ENCODE measurements around the gene TMEM178B.

TMEM178B gene

DNA sequence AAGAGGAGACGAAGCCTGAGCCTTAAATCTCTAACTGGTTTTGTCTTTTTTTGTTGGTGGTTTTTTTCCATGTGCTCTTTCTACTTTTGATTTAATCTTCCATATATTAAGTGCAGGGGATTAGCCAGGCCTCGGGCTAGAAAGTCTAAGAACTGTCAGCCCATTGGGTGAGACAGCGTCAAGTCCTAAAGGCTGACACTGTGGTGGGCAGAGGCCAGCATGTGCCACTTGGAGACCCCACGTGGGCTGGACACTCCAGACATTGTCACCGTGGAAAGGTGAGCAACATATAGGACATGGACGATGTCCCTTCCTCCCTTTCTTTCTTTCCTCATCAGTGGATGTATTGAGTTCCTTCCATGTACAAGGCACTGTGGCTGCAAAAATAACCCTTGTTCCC is 129.3 kb downstream of the TMEM178B start:
- TF ChIP-seq EZH2phosphoT487 (IDR thresholded peaks at IDR 0.05; ENCODE audit: borderline replicate concordance, low read length) = no peak
- TF ChIP-seq, protein P1, sequence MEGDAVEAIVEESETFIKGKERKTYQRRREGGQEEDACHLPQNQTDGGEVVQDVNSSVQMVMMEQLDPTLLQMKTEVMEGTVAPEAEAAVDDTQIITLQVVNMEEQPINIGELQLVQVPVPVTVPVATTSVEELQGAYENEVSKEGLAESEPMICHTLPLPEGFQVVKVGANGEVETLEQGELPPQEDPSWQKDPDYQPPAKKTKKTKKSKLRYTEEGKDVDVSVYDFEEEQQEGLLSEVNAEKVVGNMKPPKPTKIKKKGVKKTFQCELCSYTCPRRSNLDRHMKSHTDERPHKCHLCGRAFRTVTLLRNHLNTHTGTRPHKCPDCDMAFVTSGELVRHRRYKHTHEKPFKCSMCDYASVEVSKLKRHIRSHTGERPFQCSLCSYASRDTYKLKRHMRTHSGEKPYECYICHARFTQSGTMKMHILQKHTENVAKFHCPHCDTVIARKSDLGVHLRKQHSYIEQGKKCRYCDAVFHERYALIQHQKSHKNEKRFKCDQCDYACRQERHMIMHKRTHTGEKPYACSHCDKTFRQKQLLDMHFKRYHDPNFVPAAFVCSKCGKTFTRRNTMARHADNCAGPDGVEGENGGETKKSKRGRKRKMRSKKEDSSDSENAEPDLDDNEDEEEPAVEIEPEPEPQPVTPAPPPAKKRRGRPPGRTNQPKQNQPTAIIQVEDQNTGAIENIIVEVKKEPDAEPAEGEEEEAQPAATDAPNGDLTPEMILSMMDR (IDR thresholded peaks at IDR 0.05; ENCODE audit: low read depth, low read length, poor library complexity, severe bottlenecking) = no peak
- Histone ChIP-seq H3K27me3 (ENCODE audit: control insufficient read depth, low read length) (no peaks in the 10 kb centered on the region), H3K36me3 (ENCODE audit: control insufficient read depth, low read length) (no peaks in the 10 kb centered on the region), H3K9me2 (replicated peaks; ENCODE audit: control insufficient read depth, low read length) (no peaks in the 10 kb centered on the region), H4K20me1 (ENCODE audit: control insufficient read depth, insufficient read depth, low read depth, low read length) (no peaks in the 10 kb centered on the region), H3K27ac (ENCODE audit: low read depth, low read length) (no peak overlapping the region), H3K4me3 (ENCODE audit: low read length) (no peak overlapping the region), H3F3A (ENCODE audit: control insufficient read depth, insufficient read depth) (no peaks in the 10 kb centered on the region), H3K4me2 (ENCODE audit: low read length) (no peak overlapping the region), H3K79me2 (ENCODE audit: control insufficient read depth, low read length) (no peaks in the 10 kb centered on the region), H3K9me3 (ENCODE audit: control insufficient read depth, insufficient read depth, low read length) (no peaks in the 10 kb centered on the region), H3K4me1 (ENCODE audit: control insufficient read depth, low read length) (no peaks in the 10 kb centered on the region)

DNA sequence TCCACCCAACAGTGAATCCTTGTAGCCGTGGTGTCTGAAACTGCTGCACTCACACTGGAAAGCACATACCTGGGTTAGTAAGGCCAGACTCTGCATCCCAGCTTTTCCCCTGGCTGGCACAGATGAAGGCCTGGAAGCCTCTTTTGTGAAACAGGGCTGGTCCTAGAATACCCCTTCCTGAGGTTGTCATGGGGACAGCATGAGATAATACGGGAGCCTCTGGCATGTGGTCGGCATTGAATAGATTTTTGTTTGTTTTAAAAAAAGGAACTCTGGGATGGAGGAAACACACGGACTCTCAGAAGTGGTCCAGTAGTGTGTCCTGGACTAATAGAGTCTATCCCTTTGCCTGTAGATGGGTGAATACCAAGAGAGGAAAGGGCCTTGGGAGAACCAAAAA is 129.7 kb downstream of the TMEM178B start:
- no peaks in the 10 kb centered on the region for H3K36me3 ChIP-seq (ENCODE audit: control insufficient read depth, low read length)
- H3K9me2 ChIP-seq (replicated peaks; ENCODE audit: control insufficient read depth, low read length) = no peaks in the 10 kb centered on the region
- H3K27me3 ChIP-seq (ENCODE audit: control insufficient read depth, low read length) = no peaks in the 10 kb centered on the region
- H3K9me3 ChIP-seq (ENCODE audit: control insufficient read depth, insufficient read depth, low read length) = no peaks in the 10 kb centered on the region
- H3K27ac ChIP-seq (ENCODE audit: low read depth, low read length) = no peak overlapping the region
- H3K79me2 ChIP-seq (ENCODE audit: control insufficient read depth, low read length) = no peaks in the 10 kb centered on the region
- H3K4me1 ChIP-seq (ENCODE audit: control insufficient read depth, low read length) = no peaks in the 10 kb centered on the region
- no peaks in the 10 kb centered on the region for H3F3A ChIP-seq (ENCODE audit: control insufficient read depth, insufficient read depth)
- H4K20me1 ChIP-seq (ENCODE audit: control insufficient read depth, insufficient read depth, low read depth, low read length) = no peaks in the 10 kb centered on the region
- TF ChIP-seq EZH2phosphoT487 (IDR thresholded peaks at IDR 0.05; ENCODE audit: borderline replicate concordance, low read length) = no peak
- TF ChIP-seq, protein P1 (IDR thresholded peaks at IDR 0.05; ENCODE audit: low read depth, low read length, poor library complexity, severe bottlenecking) = no peak
- no peak overlapping the region for H3K4me3 ChIP-seq (ENCODE audit: low read length)
- no peak overlapping the region for H3K4me2 ChIP-seq (ENCODE audit: low read length)

DNA sequence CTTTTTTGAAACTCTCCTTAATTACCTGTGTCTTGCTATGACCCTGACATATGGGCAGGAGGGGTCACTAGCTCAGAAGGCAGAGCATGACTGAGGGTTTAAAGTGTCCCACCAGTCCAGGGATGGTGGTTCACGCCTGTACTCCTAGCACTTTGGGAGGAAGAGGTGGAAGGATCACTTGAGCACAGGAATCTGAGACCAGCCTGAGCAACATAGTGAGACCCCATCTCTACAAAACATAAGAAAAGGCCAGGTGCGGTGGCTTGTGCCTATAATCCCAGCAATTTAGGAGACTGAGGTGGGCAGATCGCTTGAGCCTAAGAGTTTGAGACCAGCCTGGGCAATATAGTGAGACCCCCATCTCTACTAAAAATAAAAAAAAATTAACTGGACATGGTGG is 133.8 kb downstream of the TMEM178B start:
- Histone ChIP-seq H3K9me2 (replicated peaks; ENCODE audit: control insufficient read depth, low read length) (no peaks in the 10 kb centered on the region), H3K27me3 (ENCODE audit: control insufficient read depth, low read length) (no peaks in the 10 kb centered on the region)
- TF ChIP-seq, protein P1 (IDR thresholded peaks at IDR 0.05; ENCODE audit: low read depth, low read length, poor library complexity, severe bottlenecking) = no peak
- no peak for TF ChIP-seq EZH2phosphoT487 (IDR thresholded peaks at IDR 0.05; ENCODE audit: borderline replicate concordance, low read length)

DNA sequence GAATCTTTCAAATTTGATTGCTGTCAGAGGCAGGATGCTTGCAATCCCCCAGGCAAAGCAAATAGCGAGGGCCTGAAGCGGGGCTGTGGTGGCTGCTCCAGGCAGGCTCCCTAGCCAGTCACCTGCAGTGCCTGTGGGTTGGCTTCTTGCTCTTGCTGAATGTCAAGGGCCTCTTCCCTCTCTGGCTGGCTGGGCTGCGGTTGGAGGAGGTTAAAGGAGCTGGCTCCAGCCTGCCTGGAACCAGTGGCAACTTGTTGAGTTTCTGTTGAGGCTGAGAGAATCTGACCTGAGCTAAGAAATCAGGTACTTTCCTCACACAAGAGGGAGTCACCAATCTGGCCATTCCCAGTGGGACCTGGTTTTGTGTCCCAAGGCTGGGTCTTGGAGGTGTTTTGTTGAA is 134.7 kb downstream of the TMEM178B start:
- no peak overlapping the region for H3K4me2 ChIP-seq (ENCODE audit: low read length)
- H3K36me3 ChIP-seq (ENCODE audit: control insufficient read depth, low read length) = no peaks in the 10 kb centered on the region
- no peaks in the 10 kb centered on the region for H3F3A ChIP-seq (ENCODE audit: control insufficient read depth, insufficient read depth)
- H4K20me1 ChIP-seq (ENCODE audit: control insufficient read depth, insufficient read depth, low read depth, low read length) = no peaks in the 10 kb centered on the region
- no peaks in the 10 kb centered on the region for H3K4me1 ChIP-seq (ENCODE audit: control insufficient read depth, low read length)
- TF ChIP-seq, protein P1 (IDR thresholded peaks at IDR 0.05; ENCODE audit: low read depth, low read length, poor library complexity, severe bottlenecking) = no peak
- TF ChIP-seq EZH2phosphoT487 (IDR thresholded peaks at IDR 0.05; ENCODE audit: borderline replicate concordance, low read length) = no peak
- no peaks in the 10 kb centered on the region for H3K79me2 ChIP-seq (ENCODE audit: control insufficient read depth, low read length)
- H3K27ac ChIP-seq (ENCODE audit: low read depth, low read length) = no peak overlapping the region
- no peaks in the 10 kb centered on the region for H3K27me3 ChIP-seq (ENCODE audit: control insufficient read depth, low read length)
- H3K4me3 ChIP-seq (ENCODE audit: low read length) = no peak overlapping the region
- no peaks in the 10 kb centered on the region for H3K9me2 ChIP-seq (replicated peaks; ENCODE audit: control insufficient read depth, low read length)
- H3K9me3 ChIP-seq (ENCODE audit: control insufficient read depth, insufficient read depth, low read length) = no peaks in the 10 kb centered on the region

More for the DNA sequence above, 133.8 kb downstream of the TMEM178B start:
- no peaks in the 10 kb centered on the region for H3K79me2 ChIP-seq (ENCODE audit: control insufficient read depth, low read length)
- no peak overlapping the region for H3K4me3 ChIP-seq (ENCODE audit: low read length)
- H3K27ac ChIP-seq (ENCODE audit: low read depth, low read length) = no peak overlapping the region
- H3F3A ChIP-seq (ENCODE audit: control insufficient read depth, insufficient read depth) = no peaks in the 10 kb centered on the region
- H3K4me2 ChIP-seq (ENCODE audit: low read length) = no peak overlapping the region
- no peaks in the 10 kb centered on the region for H4K20me1 ChIP-seq (ENCODE audit: control insufficient read depth, insufficient read depth, low read depth, low read length)
- H3K9me3 ChIP-seq (ENCODE audit: control insufficient read depth, insufficient read depth, low read length) = no peaks in the 10 kb centered on the region
- H3K36me3 ChIP-seq (ENCODE audit: control insufficient read depth, low read length) = no peaks in the 10 kb centered on the region
- no peaks in the 10 kb centered on the region for H3K4me1 ChIP-seq (ENCODE audit: control insufficient read depth, low read length)

All from DOHH2 (cell line).